GM12878 (cell line): ENCODE data around the gene PTAFR. TPM values are rescaled to one million over a fixed set of nuclear protein-coding genes. Genes with fewer than 3 reads are reported as not detected.

ENCODE experiments used
- ATAC-seq: fragments of 200-7000 bp; cut with Tn5 transposase; 3 replicates; pipeline ENCODE4 v1.9.1; 2020; ENCODE audit warnings: mild to moderate bottlenecking, moderate library complexity
- BruUV-seq: library from RNA; stranded (reverse); fragments of 400-500 nt; replicated peaks from 2 replicates; lab custom pipeline; 2021; lab: Mats Ljungman, UMichigan
- CTCF ChIA-PET: fragments of 300-600 bp; sonication (Branson Sonifier 250); formaldehyde crosslinking; extraction: SDS; loops from one replicate; lab custom pipeline; 2021; ENCODE audit warnings: inconsistent platforms; lab: Yijun Ruan, JAX
- POLR2A ChIA-PET: fragments of 350-600 bp; formaldehyde crosslinking; extraction: SDS; loops from one replicate; lab custom pipeline; 2021; ENCODE audit warnings: inconsistent platforms; lab: Charles Lee
- RAD21 ChIA-PET: fragments of 300-600 bp; sonication (Branson Sonifier 250); formaldehyde crosslinking; loops from one replicate; lab custom pipeline; 2023; ENCODE audit warnings: antibody characterized with exemption; ENCODE audit not compliant: unreplicated experiment; lab: Charles Lee
- SMC1A ChIA-PET: fragments of 300-600 bp; sonication (Branson Sonifier 250); formaldehyde crosslinking; loops from one replicate; lab custom pipeline; 2023; ENCODE audit not compliant: unreplicated experiment, uncharacterized antibody; lab: Charles Lee
- DNase-seq: peaks from one replicate; pipeline ENCODE4 v3.0.0-alpha.2; 2011; ENCODE audit warnings: low read depth, low spot score
- FAIRE-seq: peaks from 3 replicates; lab custom pipeline; 2011; peaks lifted over from hg19 to GRCh38; lab: Jason Lieb, UNC
- H2AFZ ChIP-seq: 2 replicates; pipeline ENCODE4 v1.6.0; 2011; ENCODE audit warnings: low read depth, low read length, control low read depth; ENCODE audit not compliant: control insufficient read depth
- H3K27ac ChIP-seq: 2 replicates; pipeline ENCODE4 v1.5.1; 2011; ENCODE audit warnings: control low read depth; ENCODE audit not compliant: control insufficient read depth, insufficient read depth
- H3K27me3 ChIP-seq, 2 experiments: replicated peaks in 1 of 2; 2 replicates each; pipeline versions ENCODE4 v1.6.0 to v1.6.1; 2011; ENCODE audit warnings: low read length in 1 of 2; ENCODE audit not compliant: control insufficient read depth in 2 of 2, insufficient read depth in 2 of 2
- H3K36me3 ChIP-seq, 2 experiments: 2 replicates each; pipeline ENCODE4 v1.5.1; 2011; ENCODE audit warnings: low read length in 1 of 2; ENCODE audit not compliant: control insufficient read depth in 2 of 2, insufficient read depth in 2 of 2
- H3K4me1 ChIP-seq: 2 replicates; pipeline ENCODE4 v1.6.1; 2011; ENCODE audit warnings: mild to moderate bottlenecking, low read length, moderate library complexity, mixed read lengths; ENCODE audit not compliant: control insufficient read depth, insufficient read depth
- H3K4me2 ChIP-seq: 2 replicates; pipeline ENCODE4 v1.6.0; 2011; ENCODE audit warnings: control low read depth; ENCODE audit not compliant: control insufficient read depth, insufficient read depth
- H3K4me3 ChIP-seq: fragments of 200-600 bp; sonication (generic); 2 replicates; pipeline ENCODE4 v1.5.1; 2016
- H3K79me2 ChIP-seq: 2 replicates; pipeline ENCODE4 v1.6.0; 2011; ENCODE audit warnings: low read length; ENCODE audit not compliant: control insufficient read depth, insufficient read depth
- H3K9ac ChIP-seq: 2 replicates; pipeline ENCODE4 v1.8.0; 2011; ENCODE audit warnings: low read length, control low read depth, mixed read lengths; ENCODE audit not compliant: control insufficient read depth, insufficient read depth
- H3K9me3 ChIP-seq: replicated peaks from 3 replicates; pipeline ENCODE4 v1.5.1; 2011; ENCODE audit warnings: mild to moderate bottlenecking, low read length; ENCODE audit not compliant: control insufficient read depth, insufficient read depth
- H4K20me1 ChIP-seq: 2 replicates; pipeline ENCODE4 v1.6.0; 2011; ENCODE audit not compliant: control insufficient read depth, insufficient read depth
- ATF7 ChIP-seq: fragments of 450-650 bp; IDR thresholded peaks from 2 replicates; pipeline ENCODE4 v1.6.1; 2016; ENCODE audit warnings: low read depth, mild to moderate bottlenecking
- BRCA1 ChIP-seq: IDR thresholded peaks from 2 replicates; pipeline ENCODE4 v1.6.1; 2011; ENCODE audit warnings: low read depth, low read length, improper control_type of control experiment
- CBX3 ChIP-seq: fragments of 200-600 bp; sonication (generic); IDR thresholded peaks from 2 replicates; pipeline ENCODE4 v1.6.1; 2016; ENCODE audit warnings: low read depth, borderline replicate concordance
- CEBPB ChIP-seq, 2 experiments: fragments of 150-350 bp in 1 of 2; IDR thresholded peaks; 2 replicates each; pipeline ENCODE4 v1.6.1; 2012 to 2014; ENCODE audit warnings: low read depth in 2 of 2, low read length in 2 of 2, borderline replicate concordance in 1 of 2, inconsistent platforms in 1 of 2
- JUND ChIP-seq: IDR thresholded peaks from 2 replicates; pipeline ENCODE4 v1.6.1; 2012; ENCODE audit warnings: low read depth, mild to moderate bottlenecking, low read length, improper control_type of control experiment, moderate library complexity
- LARP7 ChIP-seq: fragments of 450-650 bp; IDR thresholded peaks from 2 replicates; pipeline ENCODE4 v1.6.1; 2017; ENCODE audit warnings: mild to moderate bottlenecking
- MEF2B ChIP-seq: fragments of 450-650 bp; IDR thresholded peaks from 2 replicates; pipeline ENCODE4 v1.6.1; 2018; ENCODE audit warnings: mild to moderate bottlenecking, moderate library complexity; ENCODE audit not compliant: partially characterized antibody, poor library complexity, severe bottlenecking
- MLLT1 ChIP-seq: fragments of 450-650 bp; IDR thresholded peaks from 2 replicates; pipeline ENCODE4 v1.6.1; 2016; ENCODE audit warnings: mild to moderate bottlenecking
- RFX5 ChIP-seq: IDR thresholded peaks from 2 replicates; pipeline ENCODE4 v1.6.1; 2011; ENCODE audit warnings: low read depth, low read length, improper control_type of control experiment
- ZNF592 ChIP-seq: fragments of 450-650 bp; IDR thresholded peaks from 2 replicates; pipeline ENCODE4 v1.6.1; 2017; ENCODE audit warnings: mild to moderate bottlenecking, moderate library complexity
- WGBS: methylation state at CpG from one replicate; pipeline ENCODE4 v1.1.6; 2016; ENCODE audit warnings: low lambda C conversion rate; ENCODE audit not compliant: insufficient replicate concordance, insufficient coverage; ENCODE audit errors: missing lambda C conversion rate; 5-methylcytosine and 5-hydroxymethylcytosine counted together
- in situ Hi-C: fragments of 300-500 bp; cut with MboI; formaldehyde crosslinking; loops from 9 replicates; pipeline ENCODE4 v1.14.3; 2018; ENCODE audit warnings: mixed read lengths
- intact Hi-C: fragments of 100-400 bp; cut with micrococcal nuclease; formaldehyde crosslinking; loops from one replicate; pipeline ENCODE4 v1.14.2; 2022; ENCODE audit not compliant: unreplicated experiment
- polyA plus RNA-seq, 11 experiments: library from polyadenylated mRNA; depleted of rRNA in 4 of 11; unstranded in 6 of 11; stranded (reverse) in 5 of 11; fragments of >200 nt; fragmentation: Nextera tagmentation in 4 of 11; fragmentation: Illumina TruSeq in 1 of 11; extraction: Ambion mirVana in 4 of 11; extraction: Trizol in 1 of 11; gene quantifications; 1 replicate in 1 of 11; 2 replicates in 10 of 11; pipeline versions ENCODE4 v1.2.1 to v1.2.3, GENCODE V29; 2011 to 2016; ENCODE audit warnings: inconsistent platforms in 2 of 11, missing spikeins in 2 of 11, low read depth in 1 of 11
- total RNA-seq, 4 experiments: library from RNA; depleted of rRNA in 3 of 4; stranded (reverse); fragments of >200 nt in 3 of 4; fragmentation: Illumina TruSeq in 1 of 4; extraction: Trizol in 1 of 4; gene quantifications; 2 replicates each; pipeline versions ENCODE4 v1.2.1 to v1.2.3, GENCODE V29; 2013 to 2021

Gene PTAFR
- total and polyA plus RNA-seq, 10 of the 15 experiments (the other 5 are each of a cell fraction or from before 2014, with no cell fraction given): 17.5 to 251 (median 27.7) TPM

DNA sequence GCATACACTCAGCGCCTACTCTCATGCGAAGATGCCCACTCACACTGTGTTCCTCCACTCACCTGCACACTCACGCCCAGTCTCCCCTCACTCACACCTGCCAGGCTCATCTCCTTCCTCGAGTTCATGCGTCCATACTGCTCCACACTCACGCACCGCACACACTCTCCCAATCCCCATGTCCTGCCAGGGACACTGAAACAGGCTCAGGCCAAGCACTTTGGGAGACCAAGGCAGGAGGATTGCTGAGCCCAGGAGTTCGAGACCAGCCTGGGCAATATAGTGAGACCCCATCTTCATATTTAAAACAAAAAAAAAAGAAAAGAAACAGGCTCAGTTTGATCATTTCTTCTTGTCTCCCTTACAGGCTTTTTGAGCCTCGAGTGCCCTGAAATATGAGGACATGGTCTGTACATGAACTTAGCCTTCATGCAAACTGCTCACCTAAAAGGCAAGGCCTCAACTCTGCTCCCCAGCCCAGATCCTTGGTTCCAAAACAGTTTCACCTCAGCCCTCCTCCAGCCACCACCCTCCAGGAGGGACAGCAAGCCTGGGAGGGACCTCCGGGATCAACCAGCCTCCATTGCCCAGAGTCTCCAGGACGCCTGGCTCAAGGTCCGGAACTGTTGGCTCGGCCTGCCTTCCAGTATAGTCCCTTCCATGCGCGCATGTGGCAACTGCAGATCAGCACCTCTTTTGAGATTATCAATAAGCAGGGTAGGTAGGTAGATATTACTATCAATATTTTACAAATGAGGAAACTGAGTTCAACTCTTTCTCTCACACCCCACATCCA, 2.4 kb upstream of the PTAFR start:
- Histone ChIP-seq H4K20me1 (no peaks in the 10 kb centered on the region), H3K9ac (no peak overlapping the region), H3K79me2 (peaks cover 7% of the 10 kb centered on the region), H3K36me3 (no peaks in the 10 kb centered on the region), H3K4me2 (no peak overlapping the region), H2AFZ (no peak overlapping the region), H3K4me3 (no peak overlapping the region), H3K4me1 (peaks cover 41% of the 10 kb centered on the region), H3K27ac (no peak overlapping the region), H3K27me3 (no peaks in the 10 kb centered on the region), H3K9me3 (no peaks in the 10 kb centered on the region)
- RAD21 ChIA-PET: interaction anchor here (1.6 to 7.3 kb wide), 3 partner anchors 9 to 89 kb away, joined by 3 to 139 read pairs (median 68); partner anchors contain the start of gene EYA3
- ATAC-seq (no peak), FAIRE-seq (no peak), DNase-seq (no peak)
- WGBS: 89% methylated on average over 15 of the region's 15 CpGs
- BruUV-seq: no TSS peak
- CTCF ChIA-PET: no interaction called here
- in situ Hi-C loops: no loop called here
- intact Hi-C loops: loop anchor here (10.0 kb wide), 1 partner anchor 314 kb away; no protein-coding TSS in a partner anchor
- POLR2A ChIA-PET: interaction anchor here (1.5 to 7.3 kb wide), 2 partner anchors 22 to 35 kb away, joined by 3 to 64 read pairs; no protein-coding TSS in a partner anchor
- SMC1A ChIA-PET: interaction anchor here (0.9 to 6.9 kb wide), 3 partner anchors 9 to 89 kb away, joined by 4 to 101 read pairs (median 62); partner anchors contain the start of gene EYA3
- TF ChIP-seq MLLT1 (no peak), MEF2B (no peak), ATF7 (no peak), BRCA1 (no peak), JUND (no peak), CEBPB (IDR thresholded peaks at IDR 0.05; ENCODE audit: borderline replicate concordance in 1 of 2, low read depth in 2 of 2, low read length in 2 of 2) (no peak), CBX3 (no peak), RFX5 (no peak), LARP7 (no peak), ZNF592 (no peak)
